BLaER1 (cell line): ENCODE results near the gene CCDC106.
A peak's percentile ranks its signal among the peaks of the same experiment; 100 is the strongest.

Experiments used
- H3K27ac ChIP-seq: shearing (Covaris generic); formaldehyde crosslinking; 2 replicates; pipeline ENCODE4 v1.8.1; 2022
- H3K27me3 ChIP-seq: shearing (Covaris generic); formaldehyde crosslinking; 2 replicates; pipeline ENCODE4 v1.8.1; 2022
- H3K36me3 ChIP-seq: shearing (Covaris generic); formaldehyde crosslinking; 2 replicates; pipeline ENCODE4 v1.8.1; 2022
- H3K4me1 ChIP-seq: shearing (Covaris generic); formaldehyde crosslinking; 2 replicates; pipeline ENCODE4 v1.8.1; 2022
- H3K4me2 ChIP-seq: shearing (Covaris generic); formaldehyde crosslinking; 2 replicates; pipeline ENCODE4 v1.8.1; 2022
- H3K4me3 ChIP-seq: shearing (Covaris generic); formaldehyde crosslinking; 2 replicates; pipeline ENCODE4 v1.8.1; 2022
- H3K9ac ChIP-seq: shearing (Covaris generic); formaldehyde crosslinking; 2 replicates; pipeline ENCODE4 v1.8.1; 2022
- H3K9me3 ChIP-seq: shearing (Covaris generic); formaldehyde crosslinking; 2 replicates; pipeline ENCODE4 v1.8.1; 2022
- H4K20me1 ChIP-seq: shearing (Covaris generic); formaldehyde crosslinking; 2 replicates; pipeline ENCODE4 v1.8.1; 2022
- Cebpa-rat ChIP-seq: shearing (Covaris generic); IDR thresholded peaks from 2 replicates; pipeline ENCODE4 v1.8.1; 2022

The CCDC106 gene

GRCh38 chr19:55649268-55650125 is 1.5 kb downstream of the CCDC106 start:
- Histone ChIP-seq H4K20me1 (peaks cover 9% of the 10 kb centered on the region; the same call in 1 of the 2 replicates), H3K27me3 (no peaks in the 10 kb centered on the region), H3K36me3 (peaks cover 51% of the 10 kb centered on the region), H3K4me3 (peak overlapping the region; percentile 80), H3K9ac (peak overlapping the region; percentile 97), H3K9me3 (no peaks in the 10 kb centered on the region), H3K27ac (peak overlapping the region; percentile 99), H3K4me1 (peaks cover 63% of the 10 kb centered on the region), H3K4me2 (peak overlapping the region; percentile 97)
- TF ChIP-seq Cebpa-rat, result no peak

GRCh38 chr19:55650126-55650557 is 2.1 kb downstream of the CCDC106 start:
- no peaks in the 10 kb centered on the region for H3K27me3 ChIP-seq
- H3K4me1 ChIP-seq, result peaks cover 56% of the 10 kb centered on the region
- peak overlapping the region; percentile 46 for H3K27ac ChIP-seq
- no peaks in the 10 kb centered on the region for H3K9me3 ChIP-seq
- peak overlapping the region; percentile 97 for H3K4me2 ChIP-seq
- H4K20me1 ChIP-seq, result peaks cover 3% of the 10 kb centered on the region; the same call in 1 of the 2 replicates
- H3K36me3 ChIP-seq, result peaks cover 45% of the 10 kb centered on the region
- H3K9ac ChIP-seq, result no peak overlapping the region
- no peak for TF ChIP-seq Cebpa-rat
- no peak overlapping the region for H3K4me3 ChIP-seq

- H3K4me2 ChIP-seq, result no peak overlapping the region
These were observed 2.7 kb downstream of the CCDC106 start for GRCh38 chr19:55650602-55651230.

GRCh38 chr19:55651236-55651635 is 3.2 kb downstream of the CCDC106 start:
- no peak overlapping the region for H3K27ac ChIP-seq
- H4K20me1 ChIP-seq, result peaks cover 8% of the 10 kb centered on the region
- H3K27me3 ChIP-seq, result no peaks in the 10 kb centered on the region
- no peak overlapping the region for H3K4me2 ChIP-seq
- no peak overlapping the region for H3K9ac ChIP-seq
- peaks cover 45% of the 10 kb centered on the region for H3K4me1 ChIP-seq
- no peak for TF ChIP-seq Cebpa-rat
- no peaks in the 10 kb centered on the region for H3K9me3 ChIP-seq
- H3K36me3 ChIP-seq, result peaks cover 35% of the 10 kb centered on the region
- no peak overlapping the region for H3K4me3 ChIP-seq

More at GRCh38 chr19:55650602-55651230, 2.7 kb downstream of the CCDC106 start:
- Histone ChIP-seq H3K9ac (no peak overlapping the region), H3K9me3 (no peaks in the 10 kb centered on the region), H3K4me3 (no peak overlapping the region), H3K36me3 (peaks cover 39% of the 10 kb centered on the region), H3K4me1 (peaks cover 50% of the 10 kb centered on the region), H3K27ac (peak overlapping the region; percentile 46), H3K27me3 (no peaks in the 10 kb centered on the region), H4K20me1 (peaks cover 3% of the 10 kb centered on the region; the same call in 1 of the 2 replicates)
- no peak for TF ChIP-seq Cebpa-rat

- TF ChIP-seq Cebpa-rat, result no peak
- Histone ChIP-seq H3K4me3 (no peak overlapping the region), H3K4me1 (peaks cover 45% of the 10 kb centered on the region), H3K9me3 (no peaks in the 10 kb centered on the region), H3K4me2 (peak overlapping the region; percentile 54; the same call in 1 of the 2 replicates), H3K36me3 (peaks cover 31% of the 10 kb centered on the region), H3K27me3 (no peaks in the 10 kb centered on the region), H3K27ac (peak overlapping the region; percentile 100; the same call in 1 of the 2 replicates), H3K9ac (no peak overlapping the region), H4K20me1 (peaks cover 21% of the 10 kb centered on the region)
These were observed 4.5 kb downstream of the CCDC106 start for GRCh38 chr19:55652311-55653128.

- H3K4me3 ChIP-seq, result peak overlapping the region; percentile 87
- TF ChIP-seq Cebpa-rat, result no peak
These were observed 5.8 kb downstream of the CCDC106 start for GRCh38 chr19:55653651-55654322.

GRCh38 chr19:55654323-55654867 is 6.4 kb downstream of the CCDC106 start:
- peak overlapping the region; percentile 87 for H3K4me3 ChIP-seq
- no peaks in the 10 kb centered on the region for H3K9me3 ChIP-seq
- no peaks in the 10 kb centered on the region for H3K27me3 ChIP-seq
- H3K4me1 ChIP-seq, result peaks cover 52% of the 10 kb centered on the region
- H4K20me1 ChIP-seq, result peaks cover 40% of the 10 kb centered on the region
- TF ChIP-seq Cebpa-rat, result no peak
- H3K36me3 ChIP-seq, result peaks cover 42% of the 10 kb centered on the region
- peak overlapping the region; percentile 54 for H3K4me2 ChIP-seq
- peak overlapping the region; percentile 100 for H3K27ac ChIP-seq
- H3K9ac ChIP-seq, result peak overlapping the region; percentile 100

More at GRCh38 chr19:55653651-55654322, 5.8 kb downstream of the CCDC106 start:
- Histone ChIP-seq H3K36me3 (peaks cover 36% of the 10 kb centered on the region), H3K9ac (peak overlapping the region; percentile 100), H3K4me2 (peak overlapping the region; percentile 54), H3K4me1 (peaks cover 52% of the 10 kb centered on the region), H3K27ac (peak overlapping the region; percentile 100), H4K20me1 (peaks cover 34% of the 10 kb centered on the region), H3K27me3 (no peaks in the 10 kb centered on the region), H3K9me3 (no peaks in the 10 kb centered on the region)

- H3K4me1 ChIP-seq, result peaks cover 52% of the 10 kb centered on the region
- H3K27me3 ChIP-seq, result no peaks in the 10 kb centered on the region
- peaks cover 48% of the 10 kb centered on the region for H3K36me3 ChIP-seq
- H3K9me3 ChIP-seq, result no peaks in the 10 kb centered on the region
- no peak for TF ChIP-seq Cebpa-rat
- H3K9ac ChIP-seq, result peak within 1 kb of the TSS; percentile 100
- H4K20me1 ChIP-seq, result peaks cover 47% of the 10 kb centered on the region
- H3K27ac ChIP-seq, result peak within 1 kb of the TSS; percentile 100
- peak within 1 kb of the TSS; percentile 87 for H3K4me3 ChIP-seq
- H3K4me2 ChIP-seq, result peak within 1 kb of the TSS; percentile 99
These were observed 7.0 kb downstream of the CCDC106 start, which contains the start of gene U2AF2 for GRCh38 chr19:55654868-55655647. U2AF2 (plus strand) TSS chr19:55655035; CDS start chr19:55655105, 70 bp downstream.
